SH-SY5Y (cell line): ENCODE measurements around the gene OSBPL9.

Experiments
- GATA2 ChIP-seq: IDR thresholded peaks from 2 replicates; pipeline ENCODE4 v1.6.1; 2011; ENCODE audit warnings: mild to moderate bottlenecking, low read depth, low read length
- GATA3 ChIP-seq: IDR thresholded peaks from 2 replicates; pipeline ENCODE4 v1.6.1; 2011; ENCODE audit warnings: low read depth, mild to moderate bottlenecking, low read length, moderate library complexity

- TF ChIP-seq GATA2 = no peak
- no peak for TF ChIP-seq GATA3
Measured at GRCh38 chr1:51729824-51730301, 113.0 kb downstream of the OSBPL9 start.
